Esophagus muscularis mucosa (tissue), 4 donors: Measurements from ENCODE around the gene ACACB. TPM values are rescaled to one million over a fixed set of nuclear protein-coding genes. Genes with fewer than 3 reads are reported as not detected.

Experiments
- DNase-seq: peaks from one replicate; pipeline ENCODE4 v3.0.0-alpha.2; 2017; ENCODE audit errors: extremely low spot score
- H3K27ac ChIP-seq, 4 donors: fragments of 200-600 bp; sonication (generic); replicated peaks in 1 of 4; 1 replicate in 3 of 4; 2 replicates in 1 of 4; pipeline ENCODE4 v1.5.1; 2016 to 2019; ENCODE audit warnings: mild to moderate bottlenecking in 1 of 4
- H3K27me3 ChIP-seq, 4 donors: fragments of 200-600 bp; sonication (generic); one replicate each; pipeline versions ENCODE4 v1.5.1 to v1.6.0; 2016 to 2019
- H3K36me3 ChIP-seq, 4 donors: fragments of 200-600 bp; sonication (generic); one replicate each; pipeline ENCODE4 v1.5.1; 2016 to 2019
- H3K4me1 ChIP-seq, 4 donors: fragments of 200-600 bp; sonication (generic); one replicate each; pipeline ENCODE4 v1.5.1; 2016 to 2019
- H3K4me3 ChIP-seq, 4 donors: fragments of 200-600 bp; sonication (generic); 1 replicate in 2 of 4; 2 replicates in 2 of 4; pipeline ENCODE4 v1.5.1; 2016 to 2019; ENCODE audit warnings: mild to moderate bottlenecking in 4 of 4, moderate library complexity in 1 of 4
- H3K9me3 ChIP-seq, 4 donors: fragments of 200-600 bp; sonication (generic); 1 replicate in 3 of 4; 2 replicates in 1 of 4; pipeline ENCODE4 v1.5.1; 2016 to 2019
- EP300 ChIP-seq: sonication (generic); formaldehyde crosslinking; IDR thresholded peaks from one replicate; pipeline ENCODE4 v1.6.1; 2017; ENCODE audit warnings: antibody characterized with exemption
- POLR2A ChIP-seq: fragments of 450-650 bp; IDR thresholded peaks from one replicate; pipeline ENCODE4 v1.6.1; 2017; ENCODE audit warnings: antibody characterized with exemption, moderate library complexity, mild to moderate bottlenecking, low read depth
- POLR2AphosphoS5 ChIP-seq, 2 donors: sonication (generic); formaldehyde crosslinking; IDR thresholded peaks; one replicate each; pipeline ENCODE4 v1.6.1; 2017; ENCODE audit warnings: antibody characterized with exemption in 2 of 2
- WGBS: methylation state at CpG from one replicate; pipeline ENCODE4 v1.1.5; 2018; 5-methylcytosine and 5-hydroxymethylcytosine counted together
- intact Hi-C: fragments of 100-400 bp; cut with DNase I; formaldehyde crosslinking; loops from one replicate; pipeline ENCODE4 v1.15.1; 2023
- total RNA-seq, 4 donors: library from RNA; depleted of rRNA; stranded (reverse); fragments of >200 nt; gene quantifications; one replicate each; pipeline versions ENCODE4 v1.1.0 to v1.2.1, GENCODE V29; 2016
- TF ChIP-seq, protein P1 (sequence below), 3 experiments: fragments of 200-600 bp in 2 of 3; fragments of 450-650 bp in 1 of 3; sonication (generic) in 2 of 3; IDR thresholded peaks; one replicate each; pipeline ENCODE4 v1.5.1; 2017 to 2019; ENCODE audit warnings: antibody characterized with exemption in 3 of 3, mild to moderate bottlenecking in 2 of 3, moderate library complexity in 1 of 3

The ACACB gene
- total RNA-seq, 4 donors from 2014 or later, result 59.6 to 134 (median 108) TPM

DNA sequence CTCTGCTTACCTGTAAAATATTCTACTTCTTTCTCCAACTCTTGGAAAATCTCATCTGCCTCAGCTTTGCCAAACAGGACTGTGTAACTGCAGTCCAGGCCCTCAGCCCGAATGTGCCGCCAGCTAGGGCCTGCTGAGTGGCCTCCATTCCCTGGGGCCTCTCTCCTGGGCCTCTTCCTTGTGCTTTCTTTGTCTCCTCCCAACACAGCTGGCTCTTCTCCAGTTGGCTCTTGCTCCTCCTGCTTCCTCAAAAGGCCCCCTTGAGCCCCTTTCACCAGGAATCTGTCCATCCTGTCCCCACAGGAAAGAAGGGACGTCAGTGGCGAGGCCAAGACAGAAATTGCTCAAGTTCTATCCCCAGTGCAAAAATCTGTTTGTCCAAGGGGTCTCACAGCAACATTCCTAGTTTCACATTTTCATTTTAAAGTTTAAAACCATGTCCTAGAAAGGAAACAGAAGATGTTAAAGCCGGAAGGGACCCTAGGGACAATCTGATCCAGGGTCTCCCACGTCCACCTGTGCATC lies 23.8 kb upstream of the ACACB start:
- no peak for DNase-seq
- TF ChIP-seq POLR2A (no peak), POLR2AphosphoS5 (IDR thresholded peaks at IDR 0.05) (no peak), EP300 (no peak)
- TF ChIP-seq, protein P1, sequence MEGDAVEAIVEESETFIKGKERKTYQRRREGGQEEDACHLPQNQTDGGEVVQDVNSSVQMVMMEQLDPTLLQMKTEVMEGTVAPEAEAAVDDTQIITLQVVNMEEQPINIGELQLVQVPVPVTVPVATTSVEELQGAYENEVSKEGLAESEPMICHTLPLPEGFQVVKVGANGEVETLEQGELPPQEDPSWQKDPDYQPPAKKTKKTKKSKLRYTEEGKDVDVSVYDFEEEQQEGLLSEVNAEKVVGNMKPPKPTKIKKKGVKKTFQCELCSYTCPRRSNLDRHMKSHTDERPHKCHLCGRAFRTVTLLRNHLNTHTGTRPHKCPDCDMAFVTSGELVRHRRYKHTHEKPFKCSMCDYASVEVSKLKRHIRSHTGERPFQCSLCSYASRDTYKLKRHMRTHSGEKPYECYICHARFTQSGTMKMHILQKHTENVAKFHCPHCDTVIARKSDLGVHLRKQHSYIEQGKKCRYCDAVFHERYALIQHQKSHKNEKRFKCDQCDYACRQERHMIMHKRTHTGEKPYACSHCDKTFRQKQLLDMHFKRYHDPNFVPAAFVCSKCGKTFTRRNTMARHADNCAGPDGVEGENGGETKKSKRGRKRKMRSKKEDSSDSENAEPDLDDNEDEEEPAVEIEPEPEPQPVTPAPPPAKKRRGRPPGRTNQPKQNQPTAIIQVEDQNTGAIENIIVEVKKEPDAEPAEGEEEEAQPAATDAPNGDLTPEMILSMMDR (IDR thresholded peaks at IDR 0.05), result no peak
- H3K9me3 ChIP-seq, result no peaks in the 10 kb centered on the region
- H3K27me3 ChIP-seq, result peaks cover 0 to 3% (median 0%) of the 10 kb centered on the region in 4 donors
- H3K36me3 ChIP-seq, result peaks cover 10 to 39% (median 34%) of the 10 kb centered on the region in 4 donors
- peak overlapping the region; percentile 56 to 72 (median 61) for H3K4me3 ChIP-seq
- 45% methylated on average over 6 of the region's 6 CpGs for WGBS
- H3K4me1 ChIP-seq, result peaks cover 25 to 43% (median 36%) of the 10 kb centered on the region in 4 donors
- peak overlapping the region; percentile 78 to 83 (median 80) for H3K27ac ChIP-seq
- intact Hi-C loops, result loop anchor here (5.0 kb wide), 1 partner anchor 525 kb away; no protein-coding TSS in a partner anchor

GRCh38 chr12:109093022-109093918 lies 23.1 kb upstream of the ACACB start, which contains the start of gene ALKBH2:
Gene ALKBH2 (minus strand): TSS chr12:109093472. CDS start chr12:109092786, 686 bp downstream.
- intact Hi-C loops, result loop anchor here (5.0 kb wide), 1 partner anchor 526 kb away; no protein-coding TSS in a partner anchor
- peaks cover 27 to 45% (median 38%) of the 10 kb centered on the region in 4 donors for H3K4me1 ChIP-seq
- H3K27ac ChIP-seq, result peak within 1 kb of the TSS; percentile 78 to 83 (median 80)
- peaks cover 4 to 32% (median 27%) of the 10 kb centered on the region in 4 donors for H3K36me3 ChIP-seq
- peak within 1 kb of the TSS; percentile 56 to 72 (median 61) for H3K4me3 ChIP-seq
- TF ChIP-seq POLR2AphosphoS5 (IDR thresholded peaks at IDR 0.05), result peak; percentile 87 to 96
- peak; percentile 36 for TF ChIP-seq POLR2A
- TF ChIP-seq EP300, result peak; percentile 92
- TF ChIP-seq, protein P1 (IDR thresholded peaks at IDR 0.05), result peak; percentile 98 to 99 (median 99)
- peaks cover 0 to 3% (median 0%) of the 10 kb centered on the region in 4 donors for H3K27me3 ChIP-seq
- no peaks in the 10 kb centered on the region for H3K9me3 ChIP-seq
- DNase-seq, result peak; percentile 98
- WGBS, result 8% methylated on average over 30 of the region's 45 CpGs

DNA sequence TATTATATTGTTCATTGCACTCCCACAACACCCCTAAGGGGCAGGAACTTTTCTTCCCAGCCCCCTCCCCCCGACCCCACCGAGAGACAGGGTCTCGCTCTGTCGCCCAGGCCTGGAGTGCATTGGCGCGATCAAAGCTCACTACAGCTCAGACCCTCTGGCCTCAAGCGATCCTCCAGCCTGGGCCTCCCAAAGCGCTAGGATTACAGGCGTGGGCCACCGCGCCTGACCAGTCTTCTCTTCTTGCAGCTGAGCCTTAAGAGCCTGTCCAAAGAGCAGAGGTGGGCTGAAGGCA lies 19.3 kb upstream of the ACACB start:
- TF ChIP-seq POLR2AphosphoS5 (IDR thresholded peaks at IDR 0.05), result no peak
- no peak for TF ChIP-seq EP300
- TF ChIP-seq, protein P1 (IDR thresholded peaks at IDR 0.05), result no peak
- TF ChIP-seq POLR2A, result no peak
- Histone ChIP-seq H3K27ac (no peak overlapping the region), H3K4me3 (peak overlapping the region in 2 of 4 donors; percentile 70 to 81), H3K36me3 (peaks cover 4 to 22% (median 12%) of the 10 kb centered on the region in 4 donors), H3K9me3 (no peaks in the 10 kb centered on the region), H3K27me3 (peaks cover 0 to 3% (median 0%) of the 10 kb centered on the region in 4 donors), H3K4me1 (peaks cover 32 to 53% (median 50%) of the 10 kb centered on the region in 4 donors)
- intact Hi-C loops, result no loop called here
- WGBS, result 36% methylated on average over 11 of the region's 11 CpGs
- no peak for DNase-seq

DNA sequence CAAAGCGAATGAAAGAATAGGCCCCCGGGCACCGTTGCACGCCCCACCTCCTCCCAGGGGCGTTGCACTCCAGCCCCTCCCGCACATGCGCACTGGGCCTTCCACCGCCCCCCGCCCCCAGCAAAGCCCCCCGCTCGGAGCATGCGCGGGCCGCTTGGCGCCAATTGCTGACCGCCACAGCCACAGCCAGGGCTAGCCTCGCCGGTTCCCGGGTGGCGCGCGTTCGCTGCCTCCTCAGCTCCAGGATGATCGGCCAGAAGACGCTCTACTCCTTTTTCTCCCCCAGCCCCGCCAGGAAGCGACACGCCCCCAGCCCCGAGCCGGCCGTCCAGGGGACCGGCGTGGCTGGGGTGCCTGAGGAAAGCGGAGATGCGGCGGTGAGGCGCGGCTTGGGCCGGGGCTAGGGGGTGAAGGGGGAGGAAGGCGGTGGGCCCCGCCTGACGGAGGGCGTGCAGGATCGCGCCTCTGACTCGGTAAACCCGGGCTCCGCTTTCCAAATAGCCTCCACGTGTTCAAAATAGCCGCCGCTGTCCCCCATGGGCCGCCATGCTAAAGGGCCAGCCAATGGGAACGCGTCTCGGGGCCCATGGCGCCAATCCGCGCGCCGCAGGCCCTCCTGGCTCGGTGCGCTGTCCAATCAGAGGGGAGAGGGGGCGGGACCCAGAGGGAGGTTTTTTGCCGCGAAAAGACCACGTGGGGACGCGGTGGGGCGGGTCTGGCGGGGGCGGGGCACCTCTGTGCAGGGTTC lies 18.8 kb upstream of the ACACB start, which contains the start of gene UNG:
TSS of gene UNG (plus strand) at position 163 of the 748 bp plus-strand sequence. CDS start at position 246, 83 bp downstream.
- intact Hi-C loops, result no loop called here
- Histone ChIP-seq H3K9me3 (no peaks in the 10 kb centered on the region), H3K27me3 (peaks cover 0 to 3% (median 0%) of the 10 kb centered on the region in 4 donors), H3K4me1 (peaks cover 27 to 48% (median 45%) of the 10 kb centered on the region in 4 donors), H3K4me3 (peak within 1 kb of the TSS; percentile 70 to 95 (median 83)), H3K36me3 (peaks cover 6 to 27% (median 17%) of the 10 kb centered on the region in 4 donors), H3K27ac (peak within 1 kb of the TSS; percentile 84 to 93 (median 90))
- TF ChIP-seq EP300, result no peak
- peak in 1 of 2 donors; percentile 58 for TF ChIP-seq POLR2AphosphoS5 (IDR thresholded peaks at IDR 0.05)
- TF ChIP-seq, protein P1 (IDR thresholded peaks at IDR 0.05), result no peak
- WGBS, result 0% methylated on average over 31 of the region's 71 CpGs
- DNase-seq, result peak; percentile 99
